H1 (cell line): ENCODE measurements around the gene VAMP3. TPM values are rescaled to one million over a fixed set of nuclear protein-coding genes. Genes with fewer than 3 reads are reported as not detected.

Experiments
- TBP ChIP-seq: IDR thresholded peaks from 2 replicates; pipeline ENCODE4 v1.6.1; 2011; ENCODE audit warnings: low read depth, low read length, improper control_type of control experiment
- polyA plus RNA-seq, 7 experiments: library from polyadenylated mRNA; depleted of rRNA in 3 of 7; stranded (reverse) in 5 of 7; unstranded in 2 of 7; fragments of >200 nt in 5 of 7; fragments of 200-250 nt in 2 of 7; gene quantifications; 1 replicate in 5 of 7; 2 replicates in 1 of 7; 4 replicates in 1 of 7; pipeline versions ENCODE4 v1.2.1 to v1.2.3, GENCODE V29; 2011 to 2013; ENCODE audit warnings: missing spikeins in 2 of 7, mixed read lengths in 2 of 7
- total RNA-seq: library from RNA; stranded (reverse); fragmentation: NEBNext Ultra II Directional; extraction: Animal tissue kit (Norgen Biotek cat#: 25700); gene quantifications from 2 replicates; pipeline ENCODE4 v1.2.1, GENCODE V29; 2021

The VAMP3 gene
- total and polyA plus RNA-seq, 2 of the 8 experiments (the other 6 are each of a cell fraction or from before 2014, with no cell fraction given): 27.9 to 36.7 TPM

- TF ChIP-seq TBP: no peak
Observed at GRCh38 chr1:7780976-7781375, 9.9 kb downstream of the VAMP3 start (continued).
